ENCODE measurements around the gene INSRR. TPM values are rescaled to one million over a fixed set of nuclear protein-coding genes. Genes with fewer than 3 reads are reported as not detected.

Gene INSRR
- total RNA-seq, 4 donors from 2014 or later = not detected

DNA sequence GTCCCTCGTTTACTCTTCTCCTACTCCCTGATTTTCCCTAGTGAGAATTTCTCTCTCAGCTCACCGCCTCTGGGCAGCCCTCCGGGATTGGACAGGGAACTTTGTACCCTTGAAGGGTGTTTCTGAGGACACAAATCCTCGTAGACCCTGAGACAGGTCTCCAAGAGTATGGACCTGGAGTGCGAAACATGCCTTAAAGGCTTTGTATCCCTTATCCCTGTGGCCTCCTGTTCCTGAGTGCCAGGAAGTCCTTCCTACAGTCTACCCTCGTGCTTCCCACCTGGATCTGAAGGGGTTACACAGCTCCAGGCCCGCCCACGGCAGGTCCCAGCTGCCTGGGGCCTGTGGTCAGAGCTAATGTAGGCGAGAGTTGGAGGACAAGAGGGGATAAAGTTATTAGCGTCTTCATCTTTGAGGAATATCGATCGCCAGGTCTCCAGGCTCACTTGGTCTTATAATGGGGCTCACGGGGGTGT, 27.0 kb upstream of the INSRR start:
- Histone ChIP-seq H3K27ac (replicated peaks in 1 of 4) (no peak overlapping the region), H3K36me3 (no peaks in the 10 kb centered on the region), H3K4me3 (no peak overlapping the region), H3K9me3 (no peaks in the 10 kb centered on the region), H3K27me3 (peaks cover 0 to 69% (median 0%) of the 10 kb centered on the region in 4 donors), H3K4me1 (peaks cover 0 to 6% (median 3%) of the 10 kb centered on the region in 4 donors)
- TF ChIP-seq EP300 (IDR thresholded peaks at IDR 0.05) (no peak), POLR2A (IDR thresholded peaks at IDR 0.05; ENCODE audit: low read depth) (no peak), POLR2AphosphoS5 (IDR thresholded peaks at IDR 0.05) (no peak)
- TF ChIP-seq, protein P1, sequence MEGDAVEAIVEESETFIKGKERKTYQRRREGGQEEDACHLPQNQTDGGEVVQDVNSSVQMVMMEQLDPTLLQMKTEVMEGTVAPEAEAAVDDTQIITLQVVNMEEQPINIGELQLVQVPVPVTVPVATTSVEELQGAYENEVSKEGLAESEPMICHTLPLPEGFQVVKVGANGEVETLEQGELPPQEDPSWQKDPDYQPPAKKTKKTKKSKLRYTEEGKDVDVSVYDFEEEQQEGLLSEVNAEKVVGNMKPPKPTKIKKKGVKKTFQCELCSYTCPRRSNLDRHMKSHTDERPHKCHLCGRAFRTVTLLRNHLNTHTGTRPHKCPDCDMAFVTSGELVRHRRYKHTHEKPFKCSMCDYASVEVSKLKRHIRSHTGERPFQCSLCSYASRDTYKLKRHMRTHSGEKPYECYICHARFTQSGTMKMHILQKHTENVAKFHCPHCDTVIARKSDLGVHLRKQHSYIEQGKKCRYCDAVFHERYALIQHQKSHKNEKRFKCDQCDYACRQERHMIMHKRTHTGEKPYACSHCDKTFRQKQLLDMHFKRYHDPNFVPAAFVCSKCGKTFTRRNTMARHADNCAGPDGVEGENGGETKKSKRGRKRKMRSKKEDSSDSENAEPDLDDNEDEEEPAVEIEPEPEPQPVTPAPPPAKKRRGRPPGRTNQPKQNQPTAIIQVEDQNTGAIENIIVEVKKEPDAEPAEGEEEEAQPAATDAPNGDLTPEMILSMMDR (IDR thresholded peaks at IDR 0.05) = no peak
- DNase-seq (ENCODE audit: extremely low spot score) = no peak
- intact Hi-C loops (cut with DNase I) = loop anchor here (10.0 kb wide), 1 partner anchor 201 kb away; no protein-coding TSS in a partner anchor
- 73% methylated on average over 13 of the region's 13 CpGs for WGBS

DNA sequence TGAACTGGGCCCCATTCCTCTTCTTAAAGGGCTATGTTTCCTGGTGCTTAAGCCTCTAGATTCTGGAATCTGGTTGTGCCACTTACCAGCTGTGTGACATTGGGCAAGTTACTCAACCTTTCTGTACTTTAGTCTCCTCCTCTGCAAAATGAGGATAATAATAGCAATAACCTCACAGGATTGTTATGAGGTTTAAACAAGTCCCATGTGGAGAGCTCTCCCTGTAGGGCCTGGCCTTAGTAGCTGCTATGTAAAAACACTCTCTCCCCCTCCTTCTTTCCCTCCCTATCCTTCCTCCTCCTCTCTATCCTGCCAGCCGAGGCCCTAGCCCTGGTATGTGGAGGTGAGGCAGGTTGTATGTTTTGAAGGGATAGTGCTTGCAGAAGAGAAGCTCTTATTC, 26.4 kb upstream of the INSRR start:
- Histone ChIP-seq H3K27me3 (peaks cover 0 to 75% (median 0%) of the 10 kb centered on the region in 4 donors), H3K4me3 (no peak overlapping the region), H3K9me3 (no peaks in the 10 kb centered on the region), H3K36me3 (no peaks in the 10 kb centered on the region), H3K27ac (replicated peaks in 1 of 4) (no peak overlapping the region), H3K4me1 (peaks cover 0 to 6% (median 3%) of the 10 kb centered on the region in 4 donors)
- intact Hi-C loops (cut with DNase I) = loop anchor here (10.0 kb wide), 1 partner anchor 201 kb away; no protein-coding TSS in a partner anchor
- 64% methylated on average over 1 of the region's 1 CpG for WGBS
- TF ChIP-seq POLR2AphosphoS5 (IDR thresholded peaks at IDR 0.05) (no peak), POLR2A (IDR thresholded peaks at IDR 0.05; ENCODE audit: low read depth) (no peak), EP300 (IDR thresholded peaks at IDR 0.05) (no peak)
- TF ChIP-seq, protein P1 (IDR thresholded peaks at IDR 0.05) = no peak
- no peak for DNase-seq (ENCODE audit: extremely low spot score)

DNA sequence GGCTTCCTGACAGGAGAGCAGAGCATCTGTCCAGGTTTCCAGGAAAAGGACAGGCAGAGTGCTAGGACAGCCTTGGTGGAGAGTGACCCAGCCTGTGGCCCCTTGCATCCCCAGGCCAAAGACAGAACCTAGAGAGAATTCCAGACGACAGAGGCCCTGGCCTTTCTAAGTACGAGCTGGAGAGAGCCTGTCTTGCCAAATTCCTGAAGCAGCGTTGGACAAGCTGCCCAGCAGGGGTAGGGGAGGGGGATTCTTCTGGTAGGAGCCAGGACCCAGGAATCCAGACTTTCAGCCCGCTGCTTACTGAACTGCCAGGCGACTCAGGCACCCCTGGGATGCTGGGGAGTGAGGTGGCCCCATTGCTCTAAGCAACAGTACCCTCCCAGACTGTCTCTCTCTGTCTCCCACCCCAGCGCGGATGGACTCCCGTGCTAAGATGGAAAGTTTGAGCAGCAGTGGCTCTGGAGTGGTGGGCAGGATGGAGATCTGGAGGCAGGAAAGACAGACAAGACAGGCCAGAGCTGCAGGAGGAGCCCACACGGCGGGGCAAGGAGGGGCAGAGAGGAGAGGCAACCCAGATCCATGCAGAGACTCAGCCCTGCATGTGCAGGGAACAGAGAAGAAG, 25.8 kb upstream of the INSRR start:
- peaks cover 0 to 82% (median 0%) of the 10 kb centered on the region in 4 donors for H3K27me3 ChIP-seq
- H3K27ac ChIP-seq (replicated peaks in 1 of 4) = no peak overlapping the region

DNA sequence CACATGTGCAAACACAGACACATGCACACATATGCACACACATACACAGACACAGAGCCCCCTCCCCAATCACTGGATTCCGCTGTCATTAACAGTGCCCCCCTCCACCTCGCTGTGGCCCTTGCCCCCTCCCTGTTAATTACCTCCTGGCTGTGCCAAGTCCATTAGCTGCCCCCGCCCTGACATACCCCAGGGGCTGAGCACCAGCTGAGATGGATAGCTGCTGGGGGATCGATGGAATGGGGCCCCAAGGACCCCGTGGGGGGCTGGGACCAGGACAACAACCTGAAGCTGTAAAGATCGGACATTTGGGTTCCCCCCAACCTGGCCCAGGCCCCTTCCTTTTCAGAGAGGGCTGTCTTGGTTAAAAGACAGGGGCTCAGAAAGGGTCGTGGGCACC, 25.0 kb upstream of the INSRR start:
- no peak for DNase-seq (ENCODE audit: extremely low spot score)
- intact Hi-C loops (cut with DNase I) = loop anchor here (10.0 kb wide), 1 partner anchor 199 kb away; no protein-coding TSS in a partner anchor
- peaks cover 0 to 83% (median 0%) of the 10 kb centered on the region in 4 donors for H3K27me3 ChIP-seq
- no peak overlapping the region for H3K4me3 ChIP-seq
- WGBS = 62% methylated on average over 7 of the region's 7 CpGs
- H3K36me3 ChIP-seq = no peaks in the 10 kb centered on the region
- H3K4me1 ChIP-seq = peaks cover 0 to 3% (median 0%) of the 10 kb centered on the region in 4 donors
- no peak overlapping the region for H3K27ac ChIP-seq (replicated peaks in 1 of 4)
- no peaks in the 10 kb centered on the region for H3K9me3 ChIP-seq
- TF ChIP-seq EP300 (IDR thresholded peaks at IDR 0.05) (no peak), POLR2A (IDR thresholded peaks at IDR 0.05; ENCODE audit: low read depth) (no peak), POLR2AphosphoS5 (IDR thresholded peaks at IDR 0.05) (no peak)
- TF ChIP-seq, protein P1 (IDR thresholded peaks at IDR 0.05) = no peak

More for the DNA sequence above, 25.8 kb upstream of the INSRR start:
- no peaks in the 10 kb centered on the region for H3K9me3 ChIP-seq
- no peak overlapping the region for H3K4me3 ChIP-seq
- H3K4me1 ChIP-seq = peaks cover 0 to 3% (median 0%) of the 10 kb centered on the region in 4 donors
- H3K36me3 ChIP-seq = no peaks in the 10 kb centered on the region
- WGBS = 63% methylated on average over 10 of the region's 10 CpGs
- no peak for DNase-seq (ENCODE audit: extremely low spot score)
- TF ChIP-seq, protein P1 (IDR thresholded peaks at IDR 0.05) = no peak
- TF ChIP-seq POLR2AphosphoS5 (IDR thresholded peaks at IDR 0.05) (no peak), EP300 (IDR thresholded peaks at IDR 0.05) (no peak), POLR2A (IDR thresholded peaks at IDR 0.05; ENCODE audit: low read depth) (no peak)
- intact Hi-C loops (cut with DNase I) = loop anchor here (10.0 kb wide), 1 partner anchor 200 kb away; no protein-coding TSS in a partner anchor

All from esophagus muscularis mucosa (tissue), 4 donors.